ENCODE data around the gene MKLN1.
"Not testable (repeated sequence)": the region's sequence is repeated elsewhere in the genome, so short reads cannot be mapped to it uniquely, and the experiment has no call there.

Gene MKLN1

GRCh38 chr7:131498237-131498885 lies 170.7 kb downstream of the MKLN1 start:
- no peak for DNase-seq

DNA sequence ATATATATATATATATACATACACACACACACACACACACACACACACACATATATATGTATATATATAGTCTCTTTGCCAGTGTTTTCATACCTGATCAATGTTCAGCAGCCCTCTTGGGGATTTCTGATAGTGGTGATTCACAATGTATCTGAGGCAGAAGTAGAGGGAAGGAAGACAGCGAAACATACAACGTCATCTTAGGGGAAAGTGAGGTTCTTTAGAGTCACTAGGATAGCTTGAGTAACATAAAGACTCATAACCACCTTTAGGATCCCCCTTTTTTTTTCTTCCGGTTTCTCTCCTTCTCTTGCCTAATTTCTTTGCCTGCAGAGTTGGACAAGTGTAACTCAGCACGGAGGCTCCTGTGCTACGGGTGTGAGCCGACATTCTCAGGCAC lies 172.1 kb downstream of the MKLN1 start:
- DNase-seq, result no peak

DNA sequence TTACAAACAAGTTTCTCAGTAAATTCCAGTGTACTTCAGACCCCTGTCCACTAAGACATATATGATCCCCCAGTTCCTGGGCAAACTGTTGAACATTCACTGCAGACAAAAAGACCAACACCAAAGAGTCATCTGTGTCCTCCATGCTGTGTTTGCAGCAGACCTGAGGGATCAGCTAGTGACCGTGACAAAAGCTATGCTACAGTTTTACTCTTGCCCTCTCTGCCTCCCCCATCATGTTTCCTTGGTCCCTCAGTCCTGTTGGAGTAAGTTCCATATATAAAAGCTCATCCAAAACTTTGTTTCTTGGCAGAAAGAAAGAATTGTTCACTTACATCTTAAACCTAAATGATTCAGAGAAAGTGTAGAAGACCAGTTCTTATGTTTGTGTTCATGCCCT lies 172.7 kb downstream of the MKLN1 start:
- DNase-seq, result no peak

DNA sequence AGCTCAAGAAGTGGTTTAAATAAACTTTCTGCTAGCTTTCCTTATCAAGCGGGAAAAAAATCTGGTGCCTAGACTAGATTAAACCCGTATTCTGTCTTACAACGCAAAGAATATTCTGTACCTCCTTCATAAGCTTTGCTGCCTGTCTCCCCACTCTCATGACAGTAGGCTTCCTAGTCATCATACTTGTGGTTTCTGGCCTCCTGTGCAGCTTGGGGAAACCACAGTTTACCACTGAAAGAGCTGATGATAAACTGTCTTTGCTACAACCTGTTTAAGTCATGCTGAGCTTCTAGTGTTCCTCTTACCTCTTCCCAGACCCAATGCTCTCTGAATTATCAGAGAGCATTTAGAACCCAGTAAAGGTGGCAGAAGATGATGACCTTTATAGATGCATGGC lies 173.7 kb downstream of the MKLN1 start:
- DNase-seq, result no peak

GRCh38 chr7:131501930-131502685 lies 174.4 kb downstream of the MKLN1 start:
- no peak for DNase-seq

- DNase-seq, result peak in 11 of 56 donors; percentile 16 to 68 (median 22)
Observed at GRCh38 chr7:131502810-131503508, 175.3 kb downstream of the MKLN1 start.

DNA sequence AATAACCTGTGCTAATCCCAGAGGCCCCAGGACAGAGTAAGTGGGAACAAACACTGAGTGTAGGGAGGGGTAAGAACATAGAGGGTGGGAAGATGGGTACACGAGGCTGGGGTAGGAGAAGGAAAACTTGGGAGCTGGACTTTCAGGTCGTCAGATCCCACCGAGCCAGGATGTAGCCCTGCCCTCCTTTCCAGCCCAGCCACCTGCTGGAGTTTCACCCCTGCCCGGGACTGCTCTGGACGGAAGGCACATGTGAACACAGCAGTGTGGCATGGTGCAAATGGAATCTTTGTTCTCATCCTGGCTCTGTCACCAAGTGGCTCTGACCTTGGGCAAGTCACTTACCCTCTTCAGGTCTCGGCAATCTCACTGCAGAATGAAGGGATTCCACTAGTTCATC lies 176.0 kb downstream of the MKLN1 start:
- no peak for DNase-seq

DNA sequence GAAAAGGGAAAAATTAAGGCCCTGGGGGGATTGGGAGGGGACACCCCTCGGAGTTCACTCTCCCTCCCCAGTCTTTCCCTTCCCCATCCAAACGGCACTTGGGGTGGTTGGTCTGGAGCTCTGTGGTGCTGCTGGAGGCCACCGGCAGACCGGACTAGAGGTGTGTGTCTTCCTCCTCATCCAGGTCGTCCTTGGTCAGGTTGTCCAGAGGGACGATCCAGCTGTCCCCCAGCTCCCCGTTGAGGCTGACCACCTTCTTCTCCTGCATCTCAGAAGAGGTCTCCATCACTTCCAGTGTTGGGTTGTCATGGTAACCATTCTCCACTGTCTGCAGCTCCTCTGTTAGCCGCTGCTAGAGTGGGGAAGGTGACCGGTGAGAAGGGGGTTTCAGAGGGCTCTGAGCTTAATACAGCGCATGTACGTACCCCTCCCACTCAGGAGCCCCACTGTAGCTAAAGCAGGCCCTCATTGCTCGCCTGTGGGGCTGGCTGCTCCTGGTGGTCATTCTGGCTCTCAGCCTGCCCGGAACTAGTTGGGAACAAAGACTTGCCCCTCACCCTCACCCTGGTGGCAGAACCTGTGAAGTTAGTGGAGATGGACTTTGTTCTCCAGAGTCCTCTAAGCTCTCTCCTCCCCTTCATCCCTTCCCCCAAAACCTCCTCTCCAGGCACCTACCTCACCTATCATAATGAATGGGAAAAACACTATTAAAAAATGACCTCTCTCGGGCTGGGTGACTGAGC lies 176.7 kb downstream of the MKLN1 start:
- DNase-seq, result no peak

- DNase-seq, result not testable (repeated sequence)
Observed at GRCh38 chr7:131505037-131505620, 177.5 kb downstream of the MKLN1 start.

GRCh38 chr7:131505636-131506557 lies 178.2 kb downstream of the MKLN1 start:
- DNase-seq, result no peak

GRCh38 chr7:131506597-131506996 lies 178.9 kb downstream of the MKLN1 start:
- DNase-seq, result no peak

- DNase-seq, result peak in 53 of 56 donors; percentile 11 to 92 (median 68)
Observed at GRCh38 chr7:131507592-131508331, 180.1 kb downstream of the MKLN1 start.

- DNase-seq, result no peak
Observed at GRCh38 chr7:131508754-131509486, 181.2 kb downstream of the MKLN1 start.

GRCh38 chr7:131509781-131510180 lies 182.1 kb downstream of the MKLN1 start:
- no peak for DNase-seq

GRCh38 chr7:131511071-131511470 lies 183.4 kb downstream of the MKLN1 start:
- no peak for DNase-seq

DNA sequence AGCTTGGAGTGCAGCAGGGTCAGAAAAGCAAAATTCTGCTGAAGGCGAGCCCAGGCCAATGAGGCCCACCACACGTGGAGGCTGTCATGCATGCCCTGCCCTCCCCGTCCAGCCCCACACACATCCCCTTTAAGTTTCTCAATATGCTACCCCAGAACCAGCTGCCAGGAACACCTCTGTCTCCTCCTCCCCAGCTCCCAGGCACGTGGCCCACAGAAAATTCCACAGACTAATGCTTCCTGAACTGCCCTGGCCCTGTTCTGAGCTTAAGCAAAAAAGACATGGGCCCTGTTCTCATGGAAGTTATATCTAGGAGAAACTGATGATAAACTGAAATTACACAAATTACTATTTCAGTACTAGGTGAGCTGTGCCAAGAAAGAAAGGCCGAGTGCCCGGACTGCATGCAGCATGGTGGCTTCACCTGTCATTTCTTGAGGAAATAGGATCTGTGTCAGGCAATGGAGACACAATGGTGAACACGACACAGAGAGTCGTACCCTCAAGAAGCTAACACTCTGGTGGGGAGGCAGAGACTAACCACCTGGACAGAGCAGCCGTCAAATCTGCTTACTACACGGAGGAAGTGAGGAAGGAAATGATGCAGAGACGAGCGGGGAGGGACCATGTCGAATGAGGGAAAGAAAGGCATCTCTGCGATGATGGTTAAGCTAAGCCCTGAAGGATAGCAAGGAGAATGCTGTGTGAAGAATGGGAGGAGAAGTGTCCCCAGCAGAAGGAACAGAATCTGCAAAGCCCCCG lies 184.3 kb downstream of the MKLN1 start:
- DNase-seq, result no peak

DNA sequence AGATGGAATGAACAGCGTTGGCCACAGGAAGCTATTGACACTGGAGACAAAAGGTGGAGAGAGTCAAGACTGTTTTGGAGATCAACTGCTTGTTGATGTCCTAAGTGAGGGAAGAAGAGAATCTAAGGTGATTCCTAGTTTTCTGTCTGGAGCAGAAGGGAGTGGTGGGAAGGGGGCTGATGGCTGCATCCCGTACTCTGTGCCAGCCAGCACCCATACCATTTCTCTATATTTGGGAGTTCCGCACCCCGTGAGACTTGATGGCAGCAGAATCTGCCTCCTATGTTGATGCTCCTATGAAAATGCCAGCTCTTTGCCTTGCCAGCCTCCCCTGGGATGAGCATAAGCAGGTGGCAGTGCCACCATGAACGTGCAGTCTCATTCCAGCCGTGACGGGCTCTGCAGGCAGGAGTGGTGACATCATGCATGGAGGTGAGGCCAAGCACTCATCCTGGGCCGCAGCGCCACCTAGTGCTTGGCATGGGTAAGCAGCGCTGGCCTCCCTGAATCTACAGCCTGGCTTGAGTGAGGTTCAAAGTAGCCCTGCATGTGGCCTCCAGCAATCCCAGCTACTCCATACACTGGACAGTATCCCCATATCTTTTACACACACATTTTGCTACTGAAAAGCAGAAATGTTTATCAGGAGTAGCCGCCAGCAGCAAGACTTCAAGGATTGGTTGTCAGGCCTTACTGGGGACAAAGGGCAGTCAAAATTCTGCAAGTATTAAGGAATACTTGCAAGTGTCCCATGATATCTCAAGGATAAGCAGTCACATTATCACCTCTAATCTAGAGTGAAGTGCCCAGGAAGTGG lies 185.8 kb downstream of the MKLN1 start:
- peak in 54 of 56 donors; percentile 10 to 88 (median 64) for DNase-seq

Measured in nucleus accumbens (tissue), 56 donors.